Esophagus mucosa (tissue), 1 donor: ENCODE data around the gene DIO1. TPM values are rescaled to one million over a fixed set of nuclear protein-coding genes. Genes with fewer than 3 reads are reported as not detected.

Experiments used
- ATAC-seq: fragments of 200-7000 bp; cut with Tn5 transposase; one replicate; pipeline ENCODE4 v1.9.1; 2020
- total RNA-seq: library from RNA; stranded (reverse); gene quantifications from one replicate; pipeline ENCODE4 v1.2.4, GENCODE V29; 2023
- donor health status: DM: yes; HTN: yes; CAD: no.

The DIO1 gene
- total RNA-seq, 1 donor from 2014 or later: not detected

- ATAC-seq: no peak
These were observed 49.6 kb downstream of the DIO1 start for GRCh38 chr1:53943490-53944043.

GRCh38 chr1:53944469-53945182 is 50.6 kb downstream of the DIO1 start:
- no peak for ATAC-seq

- no peak for ATAC-seq
These were observed 51.1 kb downstream of the DIO1 start for GRCh38 chr1:53945183-53945432.

GRCh38 chr1:53945433-53946251 is 51.7 kb downstream of the DIO1 start, which contains the start of gene IFT25:
Gene IFT25 (minus strand): TSS chr1:53945699. CDS start chr1:53940082, 5,617 bp downstream.
- ATAC-seq: peak; percentile 98

- ATAC-seq: peak; percentile 84
These were observed 52.5 kb downstream of the DIO1 start, which contains the start of gene LRRC42 for GRCh38 chr1:53946252-53947171. Gene LRRC42 (plus strand): TSS chr1:53946350. CDS start chr1:53952000, 5,650 bp downstream.

- ATAC-seq: no peak
These were observed 53.4 kb downstream of the DIO1 start for GRCh38 chr1:53947172-53947907.

GRCh38 chr1:53948291-53948690 is 54.3 kb downstream of the DIO1 start:
- ATAC-seq: no peak

GRCh38 chr1:53949023-53949990 is 55.3 kb downstream of the DIO1 start:
- ATAC-seq: no peak

GRCh38 chr1:53951697-53952096 is 57.7 kb downstream of the DIO1 start:
- no peak for ATAC-seq

- no peak for ATAC-seq
These were observed 60.1 kb downstream of the DIO1 start for GRCh38 chr1:53954128-53954527.

GRCh38 chr1:53956308-53957168 is 62.6 kb downstream of the DIO1 start:
- no peak for ATAC-seq

- peak; percentile 63 for ATAC-seq
These were observed 63.3 kb downstream of the DIO1 start for GRCh38 chr1:53957194-53957818.

- peak; percentile 35 for ATAC-seq
These were observed 65.8 kb downstream of the DIO1 start for GRCh38 chr1:53959664-53960250.

Other genes starting within 250 kb of the DIO1 start
- 0.20 TPM for gene GLIS1, start 155.0 kb upstream of the DIO1 start, total RNA-seq
- 15.9 TPM for gene NDC1, start 55.9 kb upstream of the DIO1 start, total RNA-seq
- gene YIPF1, start 4.4 kb upstream of the DIO1 start, total RNA-seq: 20.1 TPM
- gene IFT25, start 51.5 kb downstream of the DIO1 start, total RNA-seq: 15.6 TPM
- gene LRRC42, start 52.2 kb downstream of the DIO1 start, total RNA-seq: 20.0 TPM
- gene LDLRAD1, start 124.0 kb downstream of the DIO1 start, total RNA-seq: 0.24 TPM
- 255 TPM for gene TMEM59, start 159.0 kb downstream of the DIO1 start, total RNA-seq
- 4.2 TPM for gene TCEANC2, start 159.4 kb downstream of the DIO1 start, total RNA-seq